ENCODE measurements around the gene SPAG4.

Gene SPAG4

GRCh38 chr20:35657271-35657670, 41.6 kb downstream of the SPAG4 start:
- no peak for DNase-seq (ENCODE audit: low spot score)

DNA sequence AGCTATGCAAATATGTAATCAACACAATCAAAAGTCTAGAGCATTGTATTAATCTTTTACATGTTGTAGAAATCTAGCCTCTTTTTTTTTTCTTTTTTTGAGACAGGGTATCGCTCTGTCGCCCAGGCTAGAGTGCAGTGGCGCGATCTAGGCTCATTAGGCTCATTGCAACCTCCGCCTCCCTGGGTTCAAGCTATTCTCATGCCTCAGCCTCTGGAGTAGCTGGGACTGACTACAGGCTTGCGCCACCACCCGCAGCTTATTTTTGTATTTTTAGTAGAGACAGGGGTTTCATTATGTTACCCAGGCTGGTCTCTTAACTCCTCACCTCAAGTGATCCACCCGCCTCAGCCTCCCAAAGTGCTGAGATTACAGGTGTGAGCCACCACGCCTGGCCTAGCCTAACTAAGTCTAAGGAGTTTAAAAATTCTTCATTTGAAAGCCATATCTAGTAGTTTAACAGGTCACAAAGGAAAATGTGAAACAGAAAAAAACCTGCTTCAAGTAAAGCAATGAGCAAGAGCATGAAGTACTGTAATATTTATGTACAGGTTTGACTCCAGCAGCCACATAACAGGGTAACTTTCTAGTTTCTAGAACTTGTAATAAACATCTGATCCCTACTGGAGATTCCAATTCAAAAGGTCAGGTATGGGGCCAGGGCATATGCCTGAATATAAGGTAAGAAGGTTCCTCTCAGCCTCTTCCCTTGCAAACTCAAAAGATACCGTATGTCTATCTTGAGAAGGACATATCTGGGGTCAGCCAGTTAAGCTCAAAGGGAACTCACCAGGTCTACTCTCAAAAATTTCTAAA, 44.7 kb downstream of the SPAG4 start:
- DNase-seq (ENCODE audit: low spot score): no peak

- peak; percentile 51 for DNase-seq (ENCODE audit: low spot score)
These were observed 45.4 kb downstream of the SPAG4 start for GRCh38 chr20:35661053-35661452.

- peak; percentile 29 for DNase-seq (ENCODE audit: low spot score)
These were observed 46.3 kb downstream of the SPAG4 start for GRCh38 chr20:35661908-35662307.

- peak; percentile 35 for DNase-seq (ENCODE audit: low spot score)
These were observed 46.9 kb downstream of the SPAG4 start for GRCh38 chr20:35662551-35662950.

DNA sequence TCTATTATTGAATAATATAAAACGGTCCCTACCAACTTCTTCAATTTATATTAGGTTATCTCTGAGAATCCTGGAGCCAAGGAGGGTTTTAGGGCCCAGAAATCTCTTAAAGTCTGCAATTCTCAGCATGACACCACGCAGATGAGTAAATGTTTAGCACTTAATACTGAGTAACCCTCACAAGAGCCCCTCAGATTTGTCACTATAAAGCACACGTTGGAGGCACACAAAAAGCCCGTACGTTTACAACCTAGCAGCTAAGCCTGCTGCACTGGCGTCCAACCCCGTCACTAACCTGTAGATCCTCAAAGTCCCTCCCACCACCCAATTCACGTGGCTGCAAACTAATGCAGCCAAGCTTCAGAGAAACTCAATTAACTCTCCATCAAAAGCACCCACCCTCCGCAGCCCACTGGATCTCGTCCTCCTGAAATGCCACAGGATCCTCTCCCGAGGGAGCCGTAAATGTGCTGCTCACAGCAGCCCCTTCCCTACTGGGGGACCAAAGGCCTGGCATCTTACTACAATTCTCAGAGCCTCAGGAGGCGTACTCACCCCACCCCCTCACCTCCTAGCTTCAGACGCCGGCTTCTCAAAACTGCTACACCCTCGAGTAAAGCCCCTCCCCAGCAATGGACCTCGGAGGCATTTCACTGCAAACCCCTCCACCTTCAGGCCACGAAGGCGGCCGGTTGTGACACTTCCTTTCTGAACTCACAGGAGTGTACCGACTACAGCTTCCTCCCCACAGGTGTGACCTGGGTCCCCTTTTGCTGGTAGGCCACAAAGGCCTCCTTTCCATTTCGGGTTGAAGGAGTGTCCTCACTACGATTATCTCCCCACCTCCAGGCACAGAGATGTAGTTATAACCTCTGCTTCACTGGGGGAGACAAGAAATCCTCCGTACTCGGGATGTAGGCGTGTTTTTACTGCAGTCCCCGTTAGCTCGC, 48.2 kb downstream of the SPAG4 start:
- DNase-seq (ENCODE audit: low spot score): peak; percentile 95

DNA sequence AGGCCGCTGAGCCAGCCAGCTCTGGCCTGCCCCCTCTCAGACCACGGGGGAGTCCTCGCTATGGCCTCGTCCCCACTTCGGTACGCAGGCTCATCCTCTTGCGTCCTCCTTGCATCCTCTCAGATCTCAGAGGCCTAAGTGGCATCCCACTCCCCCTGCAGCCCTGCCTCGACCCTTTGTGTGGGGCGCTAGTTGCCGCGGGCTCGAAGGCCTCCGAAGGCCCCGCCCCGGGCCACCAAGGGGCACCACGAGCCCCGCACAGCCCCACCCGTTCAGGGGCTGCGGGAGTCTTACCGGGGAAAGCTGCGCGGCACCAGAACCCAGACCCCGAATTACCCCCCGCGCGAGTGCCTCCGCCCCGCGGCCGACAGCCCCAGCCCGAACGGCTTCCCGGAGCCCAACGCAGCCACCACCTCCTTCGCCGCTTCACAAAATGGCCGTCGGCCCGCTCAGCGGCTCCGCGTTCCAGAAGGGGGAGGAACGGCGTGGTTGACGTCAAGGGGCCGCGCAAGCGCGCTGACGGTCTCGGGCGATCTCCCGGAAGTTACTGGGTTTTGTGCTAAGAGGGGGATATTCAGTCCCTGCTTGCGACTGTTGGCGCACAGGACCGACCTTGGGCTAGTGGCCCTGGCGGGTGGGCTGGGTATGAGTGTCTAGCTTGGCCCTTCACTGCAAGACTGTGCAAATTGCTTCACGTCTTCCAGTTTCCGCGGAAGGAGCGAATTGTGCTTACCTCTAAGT, 49.0 kb downstream of the SPAG4 start, which contains the start of the genes CPNE1 and RBM12:
TSS of gene CPNE1 (minus strand) at position 435 of the 741 bp plus-strand sequence. CDS start 31,977 bp downstream, outside the sequence.
TSS of gene RBM12 (minus strand) at position 435 of the 741 bp plus-strand sequence. CDS start 9,578 bp downstream, outside the sequence.
- DNase-seq (ENCODE audit: low spot score): peak; percentile 97

DNA sequence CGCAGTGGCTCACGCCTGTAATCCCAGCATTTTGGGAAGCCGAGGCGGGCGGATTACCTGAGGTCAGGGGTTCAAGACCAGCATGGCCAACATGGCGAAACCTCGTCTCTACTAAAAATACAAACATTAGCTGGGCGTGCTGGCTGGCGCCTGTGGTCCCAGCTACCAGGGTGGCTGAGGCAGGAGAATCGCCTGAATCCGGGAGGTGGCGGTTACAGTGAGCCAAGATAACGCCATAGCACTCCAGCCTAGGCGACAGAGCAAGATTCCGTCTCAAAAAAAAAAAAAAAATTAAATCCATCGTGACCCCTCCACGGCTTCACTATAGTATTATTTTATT, 50.3 kb downstream of the SPAG4 start:
- no peak for DNase-seq (ENCODE audit: low spot score)

GRCh38 chr20:35669221-35669620, 53.6 kb downstream of the SPAG4 start:
- no peak for DNase-seq (ENCODE audit: low spot score)

DNA sequence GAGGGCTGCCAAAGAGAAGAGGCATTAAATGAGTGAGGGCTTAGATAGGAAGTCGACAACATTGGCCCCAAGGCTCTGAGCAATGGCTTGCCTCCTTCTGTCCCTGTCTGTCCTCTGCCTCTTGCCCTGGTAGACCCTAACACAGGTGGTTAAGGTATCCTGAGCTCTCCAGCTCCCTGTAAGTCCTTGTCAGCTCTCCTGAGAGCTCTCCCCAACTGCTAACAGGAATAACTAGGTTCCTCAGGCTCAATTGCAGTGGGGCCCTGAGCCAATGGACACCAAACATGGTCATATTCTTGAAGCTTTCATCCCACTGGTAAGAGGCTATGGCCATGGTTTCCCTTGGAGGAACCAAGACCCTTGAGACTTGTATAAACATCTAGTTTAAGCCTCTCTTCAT, 54.1 kb downstream of the SPAG4 start:
- DNase-seq (ENCODE audit: low spot score): no peak
